ENCODE data around the gene CCNT1.

The CCNT1 gene

GRCh38 chr12:48640854-48641253, 75.7 kb downstream of the CCNT1 start:
- DNase-seq (ENCODE audit: low read depth), result no peak

GRCh38 chr12:48640428-48640827, 76.1 kb downstream of the CCNT1 start:
- DNase-seq (ENCODE audit: low read depth), result no peak
